Vagina (tissue), 2 donors: ENCODE results near the gene VIPR1. TPM values are rescaled to one million over a fixed set of nuclear protein-coding genes. Genes with fewer than 3 reads are reported as not detected.
"Not testable (repeated sequence)": the region's sequence is repeated elsewhere in the genome, so short reads cannot be mapped to it uniquely, and the experiment has no call there.

Source experiments
- DNase-seq, 2 donors: peaks; one replicate each; pipeline ENCODE4 v3.0.0-alpha.2; 2017; ENCODE audit errors: extremely low spot score in 2 of 2
- H3K27ac ChIP-seq: fragments of 200-600 bp; sonication (generic); one replicate; pipeline ENCODE4 v1.5.1; 2019
- H3K27me3 ChIP-seq: fragments of 200-600 bp; sonication (generic); one replicate; pipeline ENCODE4 v1.5.1; 2019
- H3K36me3 ChIP-seq, 2 donors: fragments of 200-600 bp; sonication (generic); one replicate each; pipeline ENCODE4 v1.5.1; 2017 to 2019
- H3K4me1 ChIP-seq: fragments of 200-600 bp; sonication (generic); one replicate; pipeline ENCODE4 v1.5.1; 2019
- H3K4me3 ChIP-seq, 2 donors: fragments of 200-600 bp; sonication (generic); 1 replicate in 1 of 2; 2 replicates in 1 of 2; pipeline ENCODE4 v1.5.1; 2016 to 2019
- H3K9me3 ChIP-seq: fragments of 200-600 bp; sonication (generic); one replicate; pipeline ENCODE4 v1.5.1; 2019
- POLR2A ChIP-seq, 2 donors: fragments of 450-650 bp; IDR thresholded peaks; one replicate each; pipeline ENCODE4 v1.6.1; 2017; ENCODE audit warnings: antibody characterized with exemption in 2 of 2, mild to moderate bottlenecking in 2 of 2, moderate library complexity in 2 of 2
- POLR2AphosphoS5 ChIP-seq, 2 donors: sonication (generic); formaldehyde crosslinking; IDR thresholded peaks; one replicate each; pipeline ENCODE4 v1.9.0; 2017; ENCODE audit warnings: antibody characterized with exemption in 2 of 2, mild to moderate bottlenecking in 2 of 2, low read depth in 1 of 2; ENCODE audit not compliant: insufficient read depth in 1 of 2
- intact Hi-C: fragments of 100-400 bp; cut with DNase I; formaldehyde crosslinking; loops from one replicate; pipeline ENCODE4 v1.15.1; 2023
- total RNA-seq: library from RNA; depleted of rRNA; stranded (reverse); fragments of >200 nt; gene quantifications from one replicate; pipeline ENCODE4 v1.2.3, GENCODE V29; 2016
- TF ChIP-seq, protein P1 (sequence below), 3 experiments: fragments of 450-650 bp in 2 of 3; fragments of 200-600 bp in 1 of 3; sonication (generic) in 1 of 3; IDR thresholded peaks; one replicate each; pipeline ENCODE4 v1.5.1; 2017 to 2019; ENCODE audit warnings: antibody characterized with exemption in 3 of 3, mild to moderate bottlenecking in 2 of 3, moderate library complexity in 2 of 3

VIPR1 gene
- total RNA-seq, 1 donor from 2014 or later: 9.3 TPM

DNA sequence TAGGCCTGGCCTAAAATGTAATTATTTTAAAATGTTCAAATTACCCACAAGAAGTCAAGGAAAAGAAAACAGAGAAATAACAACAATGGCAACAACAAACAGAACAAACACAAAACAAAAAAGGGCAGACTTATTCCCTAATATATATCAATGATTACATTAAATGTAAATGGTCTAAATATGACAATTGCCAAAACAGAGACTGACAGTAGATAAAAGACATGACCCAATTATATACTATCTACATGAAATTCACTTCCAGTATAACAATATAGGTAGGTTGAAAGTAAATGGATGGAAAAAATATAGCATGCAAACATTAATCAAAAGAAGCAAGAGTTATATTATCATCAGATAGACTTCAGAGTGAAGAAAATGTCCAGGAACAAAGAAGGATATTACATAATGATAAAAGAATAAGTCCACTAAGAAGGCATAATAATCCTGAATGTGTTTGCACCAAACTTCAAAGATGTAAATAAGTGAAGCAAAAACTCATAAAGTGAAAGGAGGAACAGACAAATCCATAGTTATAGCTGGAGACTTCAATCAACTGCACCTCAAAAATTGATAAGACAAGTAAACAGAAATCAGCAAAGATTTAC, 72.8 kb downstream of the VIPR1 start:
- H3K4me3 ChIP-seq: no peak overlapping the region
- H3K36me3 ChIP-seq: peaks cover 0 to 14% of the 10 kb centered on the region in 2 donors
- TF ChIP-seq POLR2AphosphoS5 (IDR thresholded peaks at IDR 0.05; ENCODE audit: insufficient read depth in 1 of 2, low read depth in 1 of 2) (no peak), POLR2A (IDR thresholded peaks at IDR 0.05) (no peak)
- TF ChIP-seq, protein P1, sequence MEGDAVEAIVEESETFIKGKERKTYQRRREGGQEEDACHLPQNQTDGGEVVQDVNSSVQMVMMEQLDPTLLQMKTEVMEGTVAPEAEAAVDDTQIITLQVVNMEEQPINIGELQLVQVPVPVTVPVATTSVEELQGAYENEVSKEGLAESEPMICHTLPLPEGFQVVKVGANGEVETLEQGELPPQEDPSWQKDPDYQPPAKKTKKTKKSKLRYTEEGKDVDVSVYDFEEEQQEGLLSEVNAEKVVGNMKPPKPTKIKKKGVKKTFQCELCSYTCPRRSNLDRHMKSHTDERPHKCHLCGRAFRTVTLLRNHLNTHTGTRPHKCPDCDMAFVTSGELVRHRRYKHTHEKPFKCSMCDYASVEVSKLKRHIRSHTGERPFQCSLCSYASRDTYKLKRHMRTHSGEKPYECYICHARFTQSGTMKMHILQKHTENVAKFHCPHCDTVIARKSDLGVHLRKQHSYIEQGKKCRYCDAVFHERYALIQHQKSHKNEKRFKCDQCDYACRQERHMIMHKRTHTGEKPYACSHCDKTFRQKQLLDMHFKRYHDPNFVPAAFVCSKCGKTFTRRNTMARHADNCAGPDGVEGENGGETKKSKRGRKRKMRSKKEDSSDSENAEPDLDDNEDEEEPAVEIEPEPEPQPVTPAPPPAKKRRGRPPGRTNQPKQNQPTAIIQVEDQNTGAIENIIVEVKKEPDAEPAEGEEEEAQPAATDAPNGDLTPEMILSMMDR (IDR thresholded peaks at IDR 0.05): no peak
- H3K9me3 ChIP-seq: no peaks in the 10 kb centered on the region
- intact Hi-C loops: no loop called here
- DNase-seq: no peak
- H3K27ac ChIP-seq: no peak overlapping the region
- H3K27me3 ChIP-seq: no peaks in the 10 kb centered on the region
- H3K4me1 ChIP-seq: peaks cover 4% of the 10 kb centered on the region

DNA sequence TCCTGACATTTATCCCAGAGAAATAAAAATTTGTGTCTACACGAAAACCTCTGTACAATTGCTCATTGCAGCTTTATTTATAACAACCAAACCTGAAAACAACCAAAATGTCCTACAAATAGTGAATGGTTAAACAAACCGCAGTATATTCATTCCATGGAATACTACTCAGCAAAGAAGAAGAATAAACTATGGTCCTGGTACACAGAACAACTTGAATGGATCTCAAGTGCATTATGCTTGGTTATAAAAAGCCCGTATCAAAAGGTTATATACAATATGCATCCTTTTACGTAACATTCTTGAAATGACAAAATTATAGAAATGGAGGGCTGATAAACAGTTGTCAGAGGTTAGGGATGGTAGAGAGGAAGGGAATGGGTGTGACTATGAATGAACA, 75.6 kb downstream of the VIPR1 start:
- intact Hi-C loops: no loop called here
- no peak for TF ChIP-seq POLR2A (IDR thresholded peaks at IDR 0.05)
- no peak for TF ChIP-seq POLR2AphosphoS5 (IDR thresholded peaks at IDR 0.05; ENCODE audit: insufficient read depth in 1 of 2, low read depth in 1 of 2)
- TF ChIP-seq, protein P1 (IDR thresholded peaks at IDR 0.05): no peak
- Histone ChIP-seq H3K27ac (no peak overlapping the region), H3K9me3 (no peaks in the 10 kb centered on the region), H3K4me1 (peaks cover 24% of the 10 kb centered on the region), H3K4me3 (no peak overlapping the region), H3K27me3 (no peaks in the 10 kb centered on the region), H3K36me3 (peaks cover 0 to 13% of the 10 kb centered on the region in 2 donors)
- DNase-seq: no peak

DNA sequence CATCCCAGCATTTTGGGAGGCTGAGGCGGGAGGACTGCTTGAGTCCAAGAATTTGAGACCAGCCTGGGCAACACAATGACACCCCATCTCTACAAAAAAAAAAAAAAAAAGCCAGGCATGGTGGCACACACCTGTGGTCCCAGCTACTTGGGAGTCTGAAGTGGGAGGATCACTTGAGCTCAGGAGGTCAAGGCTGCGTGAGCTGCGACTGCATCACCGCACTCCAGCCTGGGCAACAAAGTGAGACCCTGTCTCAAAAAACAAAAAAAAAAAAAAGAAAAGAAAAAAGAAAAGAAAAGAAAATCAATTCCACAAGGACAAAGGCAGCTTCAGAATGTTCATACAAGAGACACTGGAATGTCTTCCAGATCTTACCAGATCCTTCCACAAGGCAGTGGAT, 76.9 kb downstream of the VIPR1 start:
- peaks cover 25% of the 10 kb centered on the region for H3K4me1 ChIP-seq
- intact Hi-C loops, H3K27me3 ChIP-seq, DNase-seq, H3K9me3 ChIP-seq, H3K4me3 ChIP-seq, H3K36me3 ChIP-seq, H3K27ac ChIP-seq: not testable (repeated sequence)

DNA sequence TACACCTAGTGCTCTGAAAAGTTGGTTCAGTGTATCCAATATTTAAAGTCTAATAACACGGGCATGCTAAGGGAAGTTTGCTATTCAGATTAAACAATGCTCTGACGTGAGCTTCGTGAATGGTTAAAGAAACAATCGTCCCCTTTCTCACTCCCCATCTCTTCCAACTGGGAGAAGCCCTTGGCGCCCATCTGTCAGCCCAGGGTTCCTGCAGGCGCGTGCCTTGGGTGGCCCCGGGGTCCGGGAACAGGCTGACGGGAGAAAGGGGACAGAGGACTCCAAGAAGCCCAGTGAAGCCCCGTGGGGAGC, 78.9 kb downstream of the VIPR1 start:
- Histone ChIP-seq H3K9me3 (no peaks in the 10 kb centered on the region), H3K36me3 (no peaks in the 10 kb centered on the region), H3K27me3 (no peaks in the 10 kb centered on the region), H3K4me3 (peak overlapping the region; percentile 57 to 72), H3K4me1 (peaks cover 25% of the 10 kb centered on the region), H3K27ac (peak overlapping the region; percentile 90)
- intact Hi-C loops: no loop called here
- TF ChIP-seq POLR2AphosphoS5 (IDR thresholded peaks at IDR 0.05; ENCODE audit: insufficient read depth in 1 of 2, low read depth in 1 of 2): no peak
- TF ChIP-seq POLR2A (IDR thresholded peaks at IDR 0.05): no peak
- TF ChIP-seq, protein P1 (IDR thresholded peaks at IDR 0.05): no peak
- DNase-seq: no peak

DNA sequence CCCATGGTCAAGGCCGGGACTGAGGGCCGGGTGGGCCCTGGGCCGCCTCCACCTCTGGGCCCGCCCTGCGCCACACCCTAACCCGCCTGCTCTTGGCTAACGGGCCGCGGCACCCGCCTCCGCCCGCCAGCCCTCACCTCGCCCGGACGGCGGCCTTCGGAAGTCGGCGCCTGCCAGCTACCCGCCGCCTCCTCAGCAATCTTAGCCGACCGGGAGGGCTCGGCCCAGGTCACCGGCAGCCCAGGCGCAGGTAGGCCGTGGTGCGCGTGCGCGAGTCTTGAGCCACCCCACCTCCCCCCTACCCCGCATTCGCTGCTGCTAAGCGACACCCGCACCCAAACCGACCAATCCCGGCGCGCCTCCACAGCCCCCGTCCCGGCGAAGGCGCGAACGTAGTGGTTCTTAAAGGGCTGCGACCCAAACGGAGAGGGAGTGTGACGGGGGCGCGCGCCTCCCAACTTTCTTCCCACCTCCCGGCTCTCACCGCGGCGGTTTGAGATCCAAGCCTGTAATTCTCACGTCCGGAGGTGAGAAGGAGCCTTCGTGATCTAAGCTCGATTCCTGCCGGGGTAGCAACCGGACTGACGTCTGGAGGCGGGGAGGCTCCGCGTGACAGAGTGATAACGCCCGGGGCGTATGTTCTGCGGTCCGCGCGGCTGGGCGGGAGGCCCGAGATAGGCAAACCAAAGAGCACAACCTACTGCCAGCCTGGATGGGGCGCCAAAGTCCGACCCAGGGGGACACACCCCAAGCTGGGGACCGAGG, 79.4 kb downstream of the VIPR1 start, which contains the start of gene SEC22C:
Gene SEC22C, minus strand, starts transcription at position 259 of the 765 bp plus-strand sequence. CDS start 12,921 bp downstream, outside the sequence.
- Histone ChIP-seq H3K9me3 (no peaks in the 10 kb centered on the region), H3K36me3 (no peaks in the 10 kb centered on the region), H3K27ac (peak within 1 kb of the TSS; percentile 90), H3K4me1 (peaks cover 25% of the 10 kb centered on the region), H3K27me3 (no peaks in the 10 kb centered on the region), H3K4me3 (peak within 1 kb of the TSS; percentile 57 to 72)
- TF ChIP-seq POLR2AphosphoS5 (IDR thresholded peaks at IDR 0.05; ENCODE audit: insufficient read depth in 1 of 2, low read depth in 1 of 2): peak; percentile 80 to 98
- TF ChIP-seq, protein P1 (IDR thresholded peaks at IDR 0.05): no peak
- peak; percentile 34 to 83 for TF ChIP-seq POLR2A (IDR thresholded peaks at IDR 0.05)
- DNase-seq: peak in 1 of 2 donors; percentile 97
- intact Hi-C loops: no loop called here
